ENCODE data around the gene AFAP1.
A peak's percentile ranks its signal among the peaks of the same experiment; 100 is the strongest.

Gene AFAP1

GRCh38 chr4:7939377-7940108 is at the start of gene AFAP1:
AFAP1 (minus strand) TSS chr4:7939861; CDS start chr4:7872078, 67,783 bp downstream.
- peak; percentile 86 for DNase-seq (ENCODE audit: low read depth)

DNA sequence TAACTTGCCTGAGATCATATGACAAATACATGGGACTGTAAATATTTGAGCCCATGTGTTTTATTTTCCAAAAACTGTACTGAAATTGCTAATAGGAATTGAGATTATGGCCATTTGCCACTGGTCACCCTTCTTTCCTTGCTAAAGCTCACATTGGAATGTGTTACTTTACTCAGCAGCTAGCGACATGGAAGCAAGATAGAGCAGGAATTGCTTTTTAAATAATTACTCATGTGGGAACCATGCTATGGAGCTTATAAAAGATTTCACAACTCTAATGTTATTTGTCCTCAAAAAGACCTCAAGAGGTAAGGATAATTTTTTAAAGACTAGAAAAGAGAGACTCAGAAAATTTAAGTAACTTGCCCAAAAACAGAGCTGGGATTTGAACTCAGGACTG is 48.8 kb upstream of the AFAP1 start:
- DNase-seq (ENCODE audit: low read depth) = peak; percentile 67
- TF ChIP-seq, protein P1, sequence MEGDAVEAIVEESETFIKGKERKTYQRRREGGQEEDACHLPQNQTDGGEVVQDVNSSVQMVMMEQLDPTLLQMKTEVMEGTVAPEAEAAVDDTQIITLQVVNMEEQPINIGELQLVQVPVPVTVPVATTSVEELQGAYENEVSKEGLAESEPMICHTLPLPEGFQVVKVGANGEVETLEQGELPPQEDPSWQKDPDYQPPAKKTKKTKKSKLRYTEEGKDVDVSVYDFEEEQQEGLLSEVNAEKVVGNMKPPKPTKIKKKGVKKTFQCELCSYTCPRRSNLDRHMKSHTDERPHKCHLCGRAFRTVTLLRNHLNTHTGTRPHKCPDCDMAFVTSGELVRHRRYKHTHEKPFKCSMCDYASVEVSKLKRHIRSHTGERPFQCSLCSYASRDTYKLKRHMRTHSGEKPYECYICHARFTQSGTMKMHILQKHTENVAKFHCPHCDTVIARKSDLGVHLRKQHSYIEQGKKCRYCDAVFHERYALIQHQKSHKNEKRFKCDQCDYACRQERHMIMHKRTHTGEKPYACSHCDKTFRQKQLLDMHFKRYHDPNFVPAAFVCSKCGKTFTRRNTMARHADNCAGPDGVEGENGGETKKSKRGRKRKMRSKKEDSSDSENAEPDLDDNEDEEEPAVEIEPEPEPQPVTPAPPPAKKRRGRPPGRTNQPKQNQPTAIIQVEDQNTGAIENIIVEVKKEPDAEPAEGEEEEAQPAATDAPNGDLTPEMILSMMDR (IDR thresholded peaks at IDR 0.05; ENCODE audit: low read length, missing control alignments) = no peak

More at GRCh38 chr4:7939377-7940108, at the start of gene AFAP1:
- peak within 1 kb of the TSS; percentile 75 for H3K4me3 ChIP-seq (replicated peaks; ENCODE audit: low read depth, low read length)
- TF ChIP-seq, protein P1 (IDR thresholded peaks at IDR 0.05; ENCODE audit: low read length, missing control alignments) = no peak

DNA sequence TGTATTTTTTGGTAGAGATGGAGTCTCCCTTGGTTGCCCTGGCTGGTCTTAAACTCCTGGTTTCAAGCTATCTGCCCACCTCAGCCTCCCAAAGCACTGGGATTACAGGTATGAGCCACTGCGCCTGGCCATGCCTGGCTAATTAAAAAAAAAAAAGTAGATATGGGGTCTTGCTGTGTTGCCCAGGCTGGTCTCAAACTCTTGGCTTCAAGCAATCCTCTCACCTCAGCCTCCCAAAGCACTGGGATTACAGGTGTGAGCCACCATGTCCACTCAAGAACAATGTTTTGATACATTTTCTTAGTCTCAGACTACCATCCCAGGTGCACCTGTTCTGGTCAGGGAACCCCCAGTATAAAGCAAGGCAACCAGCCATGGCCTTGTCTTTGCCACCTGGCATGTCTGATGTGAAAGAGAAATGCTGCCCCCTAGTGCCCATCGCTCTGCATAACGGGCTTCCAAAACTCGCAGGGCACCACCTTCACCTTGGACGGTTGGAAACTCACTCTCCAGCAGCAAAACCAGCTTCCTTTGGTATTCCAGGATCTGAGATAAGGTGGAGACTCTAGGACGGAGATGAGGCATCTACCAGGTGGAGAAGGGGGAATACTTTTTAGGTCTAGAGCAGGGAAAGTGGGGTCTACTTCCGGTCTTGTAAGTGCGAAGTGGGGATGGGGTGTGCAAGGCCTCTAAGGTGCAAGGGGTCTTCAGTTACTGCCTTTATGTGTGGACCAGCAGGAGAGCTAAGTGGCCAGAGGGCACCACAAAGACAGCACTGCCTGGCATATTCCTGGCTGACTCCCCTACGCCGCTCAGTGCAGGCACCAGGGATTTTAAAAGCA is 47.7 kb upstream of the AFAP1 start:
- no peak overlapping the region for H3K4me3 ChIP-seq (replicated peaks; ENCODE audit: low read depth, low read length)
- DNase-seq (ENCODE audit: low read depth) = peak; percentile 84
- TF ChIP-seq, protein P1 (IDR thresholded peaks at IDR 0.05; ENCODE audit: low read length, missing control alignments) = peak; percentile 96

More for the DNA sequence above, 48.8 kb upstream of the AFAP1 start:
- H3K4me3 ChIP-seq (replicated peaks; ENCODE audit: low read depth, low read length) = no peak overlapping the region

DNA sequence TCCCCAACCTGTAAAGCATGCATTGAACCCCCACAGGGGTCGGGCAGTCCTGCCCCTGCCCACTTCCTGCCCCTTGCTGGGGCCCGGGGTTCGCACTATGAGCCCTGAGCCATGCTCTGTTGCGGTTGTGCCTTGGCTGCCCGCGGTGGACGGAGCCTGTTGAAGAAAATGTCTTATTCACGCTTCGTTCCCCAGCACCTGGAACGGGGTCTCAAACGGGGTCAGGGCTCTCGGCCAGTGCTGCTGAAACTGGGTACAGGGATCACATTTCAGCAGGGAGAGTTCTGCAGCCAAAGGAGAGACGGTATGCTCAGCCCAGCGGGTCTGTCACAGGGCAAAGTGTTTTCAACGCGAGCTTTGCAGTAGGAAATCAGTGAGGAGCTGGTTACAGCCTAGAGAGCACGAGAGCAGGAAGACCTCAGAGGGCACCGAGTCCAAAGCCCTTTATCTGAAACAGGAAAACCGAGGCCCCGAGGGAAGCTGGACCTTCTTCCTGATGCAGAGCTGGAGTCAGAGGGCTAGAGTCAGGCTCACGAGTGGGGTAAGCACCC is 46.3 kb upstream of the AFAP1 start:
- peak; percentile 43 for DNase-seq (ENCODE audit: low read depth)
- TF ChIP-seq, protein P1 (IDR thresholded peaks at IDR 0.05; ENCODE audit: low read length, missing control alignments) = no peak
- no peak overlapping the region for H3K4me3 ChIP-seq (replicated peaks; ENCODE audit: low read depth, low read length)

DNA sequence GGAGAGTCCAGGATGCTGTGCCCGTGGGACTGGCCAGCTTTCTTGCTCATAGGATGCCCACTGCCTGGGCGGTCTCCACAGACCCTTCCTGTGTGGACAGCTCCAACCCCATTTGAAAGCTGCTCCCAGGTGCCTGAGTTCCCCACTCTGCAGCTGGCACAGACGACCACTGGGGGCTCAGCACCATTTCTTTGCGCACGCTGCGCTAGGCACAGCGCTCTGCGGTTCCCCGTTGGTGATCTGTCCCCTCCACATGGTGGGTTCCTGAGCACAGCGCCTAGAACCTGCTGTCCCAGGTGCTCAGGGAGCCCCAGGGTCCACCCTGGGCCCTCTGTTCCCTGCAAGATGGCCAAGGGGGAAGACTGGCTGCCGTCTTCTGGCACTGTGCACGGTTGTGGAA is 45.4 kb upstream of the AFAP1 start:
- TF ChIP-seq, protein P1 (IDR thresholded peaks at IDR 0.05; ENCODE audit: low read length, missing control alignments) = no peak
- no peak for DNase-seq (ENCODE audit: low read depth)
- H3K4me3 ChIP-seq (replicated peaks; ENCODE audit: low read depth, low read length) = no peak overlapping the region

- TF ChIP-seq, protein P1 (IDR thresholded peaks at IDR 0.05; ENCODE audit: low read length, missing control alignments) = no peak
- H3K4me3 ChIP-seq (replicated peaks; ENCODE audit: low read depth, low read length) = no peak overlapping the region
- no peak for DNase-seq (ENCODE audit: low read depth)
Measured at GRCh38 chr4:7984286-7984925, 44.7 kb upstream of the AFAP1 start.

Data from fibroblast of pulmonary artery (primary cell).